GM19023 (cell line): ENCODE measurements around the gene OLR1.
"Not testable (repeated sequence)": the region's sequence is repeated elsewhere in the genome, so short reads cannot be mapped to it uniquely, and the experiment has no call there.

Source experiments
- ATAC-seq: cut with Tn5 transposase; IDR thresholded peaks from one replicate; pipeline ENCODE4 v1.9.1; 2021; ENCODE audit warnings: mild to moderate bottlenecking, moderate library complexity; ENCODE audit not compliant: unreplicated experiment

Gene OLR1

GRCh38 chr12:10171973-10172728 lies at the start of gene OLR1:
TSS of gene OLR1 (minus strand) at chr12:10172132. CDS start at chr12:10172077, 55 bp downstream.
- ATAC-seq, result no peak

DNA sequence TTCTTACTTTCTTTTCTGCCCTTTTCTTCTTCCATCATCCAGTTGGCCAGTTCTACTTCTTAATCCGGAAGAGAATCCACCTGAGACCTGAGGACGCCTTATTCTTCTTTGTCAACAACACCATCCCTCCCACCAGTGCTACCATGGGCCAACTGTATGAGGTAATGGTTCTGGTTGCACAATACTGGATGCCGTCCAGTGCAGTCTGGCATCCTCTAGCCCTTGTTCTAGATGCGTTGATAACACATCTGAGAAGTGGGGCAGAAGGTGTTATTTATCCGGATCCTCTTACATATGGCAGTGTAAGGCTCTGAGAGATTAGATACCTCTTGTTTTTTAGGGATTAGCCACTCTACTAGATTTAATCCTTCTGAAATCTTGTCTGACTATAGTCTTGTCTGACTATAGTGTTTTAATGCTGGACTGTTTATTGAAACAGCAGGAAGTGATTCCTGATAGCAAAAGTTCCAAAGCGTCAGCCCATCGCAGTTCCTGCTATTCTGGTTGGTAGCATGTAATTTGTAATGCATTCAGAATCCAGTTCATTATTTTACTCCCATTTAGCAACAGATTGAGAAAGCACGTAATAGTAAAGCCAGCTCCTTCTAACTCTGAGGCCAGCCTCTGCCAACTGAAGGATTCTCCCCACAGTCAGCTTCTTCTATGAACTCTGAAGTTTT lies 48.6 kb upstream of the OLR1 start:
- no peak for ATAC-seq

- ATAC-seq, result no peak
These were observed 46.1 kb upstream of the OLR1 start for GRCh38 chr12:10218021-10218420.

- ATAC-seq, result not testable (repeated sequence)
These were observed 44.0 kb upstream of the OLR1 start for GRCh38 chr12:10215946-10216345.

GRCh38 chr12:10215436-10215835 lies 43.5 kb upstream of the OLR1 start:
- no peak for ATAC-seq

DNA sequence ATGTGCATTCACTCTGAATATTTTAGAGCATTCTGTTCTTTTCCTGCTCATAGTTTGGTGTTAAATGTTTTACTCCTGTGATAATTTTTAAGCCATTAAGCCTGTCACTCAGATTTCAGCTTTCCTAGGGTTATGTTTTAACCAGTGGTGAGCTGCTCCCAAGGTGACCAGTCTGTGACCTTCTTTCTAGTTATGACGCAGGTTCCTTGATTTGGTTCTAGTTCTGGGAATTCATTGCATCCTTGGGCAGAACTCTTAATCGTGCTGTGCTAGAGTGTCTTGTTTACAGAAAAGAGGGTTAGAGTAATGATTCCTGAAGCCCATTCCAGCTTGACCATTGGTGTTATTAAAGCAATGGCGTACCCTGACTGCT lies 42.9 kb upstream of the OLR1 start:
- no peak for ATAC-seq

GRCh38 chr12:10214136-10214894 lies 42.4 kb upstream of the OLR1 start:
- no peak for ATAC-seq

DNA sequence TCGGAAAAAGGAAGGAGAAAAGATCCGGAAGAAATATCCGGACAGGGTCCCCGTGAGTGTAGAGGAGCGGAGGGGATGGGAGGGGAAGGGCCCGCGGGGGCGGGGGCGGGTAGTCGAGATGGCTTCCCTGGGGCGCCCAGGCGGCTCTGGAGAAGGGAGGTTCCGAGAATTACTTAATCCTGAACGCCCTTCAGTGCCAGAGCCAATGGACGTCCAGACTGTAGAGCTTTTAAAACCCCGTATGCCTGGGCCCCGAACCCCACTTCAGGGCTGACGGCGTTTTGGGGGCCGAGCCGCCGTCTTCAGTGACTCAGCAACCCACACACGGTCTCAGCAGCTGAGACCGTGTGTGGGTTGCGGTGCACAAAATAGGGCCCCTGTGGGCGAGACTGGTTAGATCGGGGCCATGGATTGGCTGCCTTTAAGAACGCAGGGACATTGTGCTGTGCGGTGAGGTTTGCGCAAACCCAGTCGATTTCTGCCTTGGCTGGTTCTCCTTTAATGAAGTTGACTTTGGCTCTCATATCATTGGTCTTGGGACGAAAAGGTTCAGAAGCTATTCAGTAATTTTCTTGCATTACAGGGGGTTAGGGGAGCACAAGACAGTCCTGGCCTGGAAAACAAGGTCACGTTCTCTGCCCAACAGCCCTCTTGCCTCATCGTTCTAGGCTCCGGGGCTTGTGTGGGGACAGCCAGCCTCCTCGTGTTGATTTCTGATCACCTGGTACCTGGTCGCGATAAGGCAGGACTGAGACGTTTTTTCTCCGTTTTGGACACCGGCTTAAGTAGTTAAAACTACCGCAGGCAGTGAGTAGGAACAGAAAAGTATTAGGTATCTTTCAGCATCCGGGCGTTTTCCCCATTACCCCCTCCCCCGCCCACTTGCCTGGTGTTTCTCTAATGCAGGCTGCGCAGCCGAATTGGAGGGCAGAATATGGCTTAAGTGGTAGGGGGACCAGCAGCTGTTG lies 41.5 kb upstream of the OLR1 start:
- ATAC-seq, result peak; percentile 54

- ATAC-seq, result peak; percentile 71
These were observed 40.8 kb upstream of the OLR1 start, which contains the start of gene GABARAPL1 for GRCh38 chr12:10212739-10213131. TSS of gene GABARAPL1 (plus strand) at chr12:10212877. CDS start at chr12:10213130, 253 bp downstream.

GRCh38 chr12:10211940-10212738 lies 40.2 kb upstream of the OLR1 start:
- ATAC-seq, result peak; percentile 59

DNA sequence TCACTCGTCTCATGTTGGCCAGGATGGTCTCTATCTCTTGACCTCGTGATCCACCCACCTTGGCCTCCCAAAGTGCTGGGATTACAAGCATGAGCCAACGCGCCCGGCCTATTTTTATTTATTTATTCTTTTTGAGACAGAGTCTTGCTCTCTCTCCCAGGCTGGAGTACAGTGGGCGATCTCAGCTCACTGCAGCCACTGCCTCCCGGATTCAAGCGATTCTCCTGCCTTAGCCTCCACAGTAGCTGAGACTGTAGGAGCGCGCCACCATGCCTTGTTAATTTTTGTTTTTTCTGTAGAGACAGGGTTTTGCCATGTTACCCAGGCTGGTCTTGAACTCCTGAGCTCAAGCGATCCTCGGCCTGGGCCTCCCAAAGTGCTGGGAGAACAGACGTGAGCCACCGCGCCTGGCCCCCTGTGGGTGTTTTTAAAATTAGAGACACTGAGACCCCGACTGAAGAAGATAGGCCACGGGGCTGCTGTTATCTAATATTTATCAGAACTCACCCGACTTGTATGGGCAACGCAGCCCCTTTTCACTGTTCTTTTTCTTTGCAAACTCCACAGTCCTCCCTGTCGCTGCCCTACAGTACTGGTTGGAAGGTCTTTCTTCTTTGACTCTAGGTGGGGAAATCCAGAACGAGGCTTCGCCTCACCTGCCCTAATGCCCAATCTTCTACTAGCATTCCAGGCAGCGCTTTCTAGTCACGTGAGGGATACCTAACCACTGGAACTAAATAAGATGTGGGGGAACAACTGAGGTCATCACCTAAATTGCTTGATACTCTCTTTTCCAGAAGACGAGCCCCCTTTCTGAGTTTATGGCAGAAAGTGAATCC lies 39.4 kb upstream of the OLR1 start:
- ATAC-seq, result no peak

- no peak for ATAC-seq
These were observed 38.3 kb upstream of the OLR1 start for GRCh38 chr12:10210225-10210624.

DNA sequence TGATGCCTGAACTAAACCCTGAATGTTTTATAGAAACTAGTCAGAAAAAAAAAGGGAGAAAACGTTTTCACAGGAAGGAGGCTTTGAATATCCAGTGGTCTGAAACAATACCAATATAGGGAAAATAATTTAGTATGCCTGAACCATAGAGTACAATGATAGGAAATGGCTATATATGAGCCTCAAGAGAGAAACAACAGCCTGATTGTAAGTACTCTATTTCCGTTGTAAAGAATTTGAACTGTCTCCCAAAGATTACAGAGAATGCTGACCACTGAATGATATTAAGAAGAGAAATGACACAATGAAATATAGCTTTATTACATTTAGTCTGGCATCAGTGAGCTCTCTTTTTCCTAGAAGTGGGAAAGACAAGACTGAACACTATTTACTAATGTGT lies 35.2 kb upstream of the OLR1 start:
- ATAC-seq, result no peak

DNA sequence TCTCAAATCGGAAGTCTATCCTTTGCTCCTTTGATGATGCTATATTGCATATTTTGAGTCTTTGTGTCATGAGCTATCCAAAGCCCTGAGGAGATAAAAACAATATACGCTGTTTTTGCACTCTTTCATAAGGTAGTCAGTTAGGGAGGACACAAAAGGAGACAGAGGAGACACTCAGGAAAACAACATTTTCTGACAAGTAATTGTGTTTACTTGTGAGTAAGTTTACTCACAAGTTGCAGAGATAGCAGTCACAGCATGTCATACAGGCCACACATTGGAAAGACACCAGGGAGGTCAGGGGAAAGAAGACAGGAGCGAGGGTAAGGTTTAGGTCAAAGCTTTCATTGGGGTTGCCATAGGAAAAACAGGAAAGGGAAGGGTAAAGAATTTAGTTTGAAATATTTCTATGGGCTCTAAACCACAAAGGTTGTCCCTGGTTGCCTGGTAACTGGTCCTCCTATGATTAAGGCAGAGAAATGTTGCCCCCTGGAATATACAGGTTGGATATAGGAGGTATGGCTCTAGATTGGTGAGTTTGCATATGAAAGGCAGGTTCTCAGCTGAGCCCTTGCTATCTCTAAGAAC lies 33.4 kb upstream of the OLR1 start:
- no peak for ATAC-seq

GRCh38 chr12:10204495-10204894 lies 32.6 kb upstream of the OLR1 start:
- not testable (repeated sequence) for ATAC-seq

DNA sequence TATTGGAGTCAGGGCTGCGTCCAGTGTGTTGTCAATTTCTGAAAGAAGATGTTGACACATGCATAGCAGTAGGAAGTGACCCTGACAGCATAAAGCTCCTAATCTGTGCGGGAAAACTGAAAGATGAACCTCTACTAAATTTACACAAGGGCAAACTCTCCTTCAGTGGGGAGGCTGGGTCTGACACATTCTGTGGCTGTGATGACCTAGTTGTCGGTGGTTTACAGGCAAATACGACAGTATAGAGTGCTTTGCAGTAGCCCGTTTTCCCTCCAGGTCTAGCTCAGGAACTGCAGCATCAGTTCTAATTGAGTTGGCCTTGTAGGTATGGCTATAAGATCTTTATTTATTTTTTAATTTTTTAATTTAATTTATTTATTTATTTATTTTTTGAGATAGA lies 25.9 kb upstream of the OLR1 start:
- no peak for ATAC-seq

DNA sequence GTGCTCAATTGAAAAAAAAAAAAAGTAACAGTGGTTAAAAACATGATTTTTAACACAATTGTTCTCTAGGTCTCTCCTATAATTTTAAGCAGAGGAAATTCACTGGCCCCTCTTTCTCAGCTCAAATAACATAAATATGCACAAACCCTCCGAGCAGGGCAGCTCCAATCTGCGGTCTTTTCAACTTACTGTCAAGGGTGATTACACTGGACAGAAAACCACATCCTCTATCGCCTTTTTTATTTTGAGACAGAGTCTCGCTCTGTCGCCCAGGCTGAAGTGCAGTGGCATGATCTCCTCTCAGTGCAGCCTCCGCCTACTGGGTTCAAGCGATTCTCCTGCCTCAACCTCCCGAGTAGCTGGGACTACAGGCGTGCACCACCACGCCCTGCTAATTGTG lies 24.3 kb upstream of the OLR1 start:
- no peak for ATAC-seq

DNA sequence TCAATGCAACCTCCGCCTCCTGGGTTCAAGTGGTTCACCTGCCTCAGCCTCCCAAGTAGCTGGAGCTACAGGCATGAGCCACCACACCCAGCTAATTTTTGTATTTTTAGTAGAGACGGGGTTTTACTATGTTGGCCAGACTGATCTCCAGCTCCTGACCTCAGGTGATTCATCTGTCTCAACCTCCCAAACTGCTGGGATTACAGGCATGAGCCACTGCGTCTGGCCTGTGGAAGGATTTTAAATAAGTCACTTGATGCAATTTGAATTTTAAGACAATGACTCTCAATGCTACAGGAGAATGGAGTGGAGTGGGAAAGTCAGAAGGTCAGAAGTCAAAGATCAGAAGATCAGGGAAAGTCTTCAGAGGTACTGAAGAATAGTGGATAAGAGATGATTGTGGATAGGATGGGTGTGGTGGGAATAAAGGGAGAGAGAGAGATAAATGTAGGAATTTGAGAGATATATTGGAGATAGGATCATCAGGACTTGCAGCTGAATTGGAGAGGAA lies 22.3 kb upstream of the OLR1 start:
- no peak for ATAC-seq
